Stimulated activated CD8-positive, alpha-beta memory T cell treated with anti-CD3 and anti-CD28 coated beads, Interleukin-7, amount 100 ng/mL, for 1 hour (primary cell): ENCODE results near the gene ATP6V0B.

Experiments used
- DNase-seq, 2 donors: peaks; one replicate each; pipeline ENCODE4 v3.0.0-alpha.2; 2020; ENCODE audit warnings: low read depth in 2 of 2

ATP6V0B gene

GRCh38 chr1:44002606-44003157, 27.9 kb downstream of the ATP6V0B start:
- DNase-seq, result no peak

- no peak for DNase-seq
Observed at GRCh38 chr1:44008259-44008658, 33.5 kb downstream of the ATP6V0B start.

GRCh38 chr1:44010935-44011471, 36.2 kb downstream of the ATP6V0B start:
- DNase-seq, result no peak

GRCh38 chr1:44012404-44012803, 37.6 kb downstream of the ATP6V0B start:
- DNase-seq, result no peak

GRCh38 chr1:44012941-44013609, 38.3 kb downstream of the ATP6V0B start:
- DNase-seq, result no peak

- DNase-seq, result no peak
Observed at GRCh38 chr1:44013949-44014348, 39.2 kb downstream of the ATP6V0B start.

- DNase-seq, result no peak
Observed at GRCh38 chr1:44014365-44015104, 39.8 kb downstream of the ATP6V0B start.

GRCh38 chr1:44015206-44015605, 40.4 kb downstream of the ATP6V0B start:
- DNase-seq, result no peak

GRCh38 chr1:44016041-44016889, 41.5 kb downstream of the ATP6V0B start:
- no peak for DNase-seq

GRCh38 chr1:44016890-44017400, 42.2 kb downstream of the ATP6V0B start:
- DNase-seq, result no peak

- DNase-seq, result no peak
Observed at GRCh38 chr1:44019466-44019948, 44.7 kb downstream of the ATP6V0B start.

GRCh38 chr1:44020464-44020863, 45.7 kb downstream of the ATP6V0B start:
- no peak for DNase-seq

GRCh38 chr1:44021156-44021555, 46.4 kb downstream of the ATP6V0B start:
- no peak for DNase-seq

GRCh38 chr1:44021581-44022321, 47.0 kb downstream of the ATP6V0B start:
- no peak for DNase-seq

- DNase-seq, result no peak
Observed at GRCh38 chr1:44024031-44024902, 49.5 kb downstream of the ATP6V0B start.

- no peak for DNase-seq
Observed at GRCh38 chr1:44024903-44025525, 50.3 kb downstream of the ATP6V0B start.

GRCh38 chr1:44025816-44026215, 51.1 kb downstream of the ATP6V0B start:
- no peak for DNase-seq

GRCh38 chr1:44027320-44027719, 52.6 kb downstream of the ATP6V0B start:
- DNase-seq, result no peak
